Stomach (tissue), 9 donors: ENCODE measurements around the gene GRB10. TPM values are rescaled to one million over a fixed set of nuclear protein-coding genes. Genes with fewer than 3 reads are reported as not detected.
A peak's percentile ranks its signal among the peaks of the same experiment; 100 is the strongest.

Experiments
- DNase-seq, 2 donors: peaks; one replicate each; pipeline versions ENCODE4 v3.0.0 to v3.0.0-alpha.2; 2013 to 2019
- H3K27ac ChIP-seq, 5 donors: fragments of 200-600 bp in 4 of 5; sonication (generic) in 4 of 5; one replicate each; pipeline ENCODE4 v1.5.1; 2013 to 2019; ENCODE audit warnings: mild to moderate bottlenecking in 1 of 5, moderate library complexity in 1 of 5
- H3K27me3 ChIP-seq, 3 donors: fragments of 200-600 bp; sonication (generic); one replicate each; pipeline ENCODE4 v1.5.1; 2017 to 2019; ENCODE audit warnings: mixed run types in 1 of 3
- H3K36me3 ChIP-seq, 4 donors: fragments of 200-600 bp; sonication (generic); 1 replicate in 3 of 4; 2 replicates in 1 of 4; pipeline ENCODE4 v1.5.1; 2016 to 2019
- H3K4me1 ChIP-seq, 4 donors: fragments of 200-600 bp; sonication (generic); one replicate each; pipeline ENCODE4 v1.5.1; 2016 to 2019
- H3K4me3 ChIP-seq, 4 donors: fragments of 200-600 bp; sonication (generic) in 3 of 4; one replicate each; pipeline ENCODE4 v1.5.1; 2016 to 2019; ENCODE audit warnings: mild to moderate bottlenecking in 1 of 4
- H3K9me3 ChIP-seq, 4 donors: fragments of 200-600 bp; sonication (generic); one replicate each; pipeline ENCODE4 v1.5.1; 2016 to 2019
- CTCF ChIP-seq, 7 experiments: fragments of 450-650 bp in 4 of 7; fragments of 200-600 bp in 3 of 7; sonication (generic) in 3 of 7; IDR thresholded peaks; one replicate each; pipeline ENCODE4 v1.5.1; 2016 to 2019; ENCODE audit warnings: antibody characterized with exemption in 7 of 7, control low read depth in 2 of 7, mild to moderate bottlenecking in 1 of 7
- EP300 ChIP-seq: sonication (generic); formaldehyde crosslinking; IDR thresholded peaks from one replicate; pipeline ENCODE4 v1.6.1; 2017; ENCODE audit warnings: antibody characterized with exemption
- POLR2A ChIP-seq, 4 donors: fragments of 450-650 bp; IDR thresholded peaks; one replicate each; pipeline ENCODE4 v1.6.1; 2016; ENCODE audit warnings: antibody characterized with exemption in 4 of 4, control low read depth in 2 of 4, mild to moderate bottlenecking in 1 of 4, moderate library complexity in 1 of 4
- POLR2AphosphoS5 ChIP-seq, 3 donors: sonication (generic); formaldehyde crosslinking; IDR thresholded peaks; one replicate each; pipeline ENCODE4 v1.6.1; 2016; ENCODE audit warnings: antibody characterized with exemption in 3 of 3
- WGBS, 5 donors: extraction: QIAGEN DNeasy Blood & Tissue Kit in 3 of 5; methylation state at CpG; one replicate each; pipeline versions ENCODE4 v1.1.5 to v1.1.7; 2013 to 2018; 5-methylcytosine and 5-hydroxymethylcytosine counted together
- intact Hi-C: fragments of 100-400 bp; cut with DNase I; formaldehyde crosslinking; loops from one replicate; pipeline ENCODE4 v1.15.1; 2023; ENCODE audit warnings: low total_unique reads
- polyA plus RNA-seq, 3 donors: library from polyadenylated mRNA; stranded (reverse); fragments of 200-250 nt; gene quantifications; one replicate each; pipeline ENCODE4 v1.2.3, GENCODE V29; 2013
- total RNA-seq, 5 donors: library from RNA; depleted of rRNA; stranded (reverse); fragments of >200 nt; gene quantifications; one replicate each; pipeline versions ENCODE4 v1.1.0 to v1.2.3, GENCODE V29; 2014 to 2016
- donor health status: healthy with polysubstance abuse.
- donor health status: Bipolar disorder and iron deficiency.
- donor health status: healthy.

The GRB10 gene
- total and polyA plus RNA-seq, 8 donors: 10.2 to 84.9 (median 49.6) TPM

GRCh38 chr7:50713123-50713965, 69.4 kb downstream of the GRB10 start:
- Histone ChIP-seq H3K9me3 (no peaks in the 10 kb centered on the region), H3K27me3 (no peaks in the 10 kb centered on the region), H3K36me3 (no peaks in the 10 kb centered on the region), H3K4me3 (no peak overlapping the region), H3K4me1 (peaks cover 6 to 69% (median 44%) of the 10 kb centered on the region in 4 donors), H3K27ac (no peak overlapping the region)
- 71 to 86% (median 82%) methylated on average over 5 of the region's 5 CpGs for WGBS, 5 donors
- DNase-seq: no peak
- intact Hi-C loops: no loop called here
- TF ChIP-seq EP300 (no peak), CTCF (IDR thresholded peaks at IDR 0.05) (no peak), POLR2AphosphoS5 (IDR thresholded peaks at IDR 0.05) (no peak), POLR2A (IDR thresholded peaks at IDR 0.05) (no peak)

GRCh38 chr7:50712252-50713122, 70.2 kb downstream of the GRB10 start:
- TF ChIP-seq EP300: no peak
- TF ChIP-seq CTCF (IDR thresholded peaks at IDR 0.05): no peak
- no peak for TF ChIP-seq POLR2A (IDR thresholded peaks at IDR 0.05)
- no peak for TF ChIP-seq POLR2AphosphoS5 (IDR thresholded peaks at IDR 0.05)
- Histone ChIP-seq H3K36me3 (no peaks in the 10 kb centered on the region), H3K4me1 (peaks cover 6 to 71% (median 44%) of the 10 kb centered on the region in 4 donors), H3K27ac (no peak overlapping the region), H3K4me3 (no peak overlapping the region), H3K27me3 (no peaks in the 10 kb centered on the region), H3K9me3 (no peaks in the 10 kb centered on the region)
- intact Hi-C loops: no loop called here
- 55 to 72% (median 63%) methylated on average over 3 of the region's 3 CpGs for WGBS, 5 donors
- DNase-seq: peak in 1 of 2 donors; percentile 38

GRCh38 chr7:50711271-50712175, 71.2 kb downstream of the GRB10 start:
- TF ChIP-seq POLR2A (IDR thresholded peaks at IDR 0.05): no peak
- no peak for TF ChIP-seq EP300
- no peak for TF ChIP-seq POLR2AphosphoS5 (IDR thresholded peaks at IDR 0.05)
- no peak for TF ChIP-seq CTCF (IDR thresholded peaks at IDR 0.05)
- no peak for DNase-seq
- no peaks in the 10 kb centered on the region for H3K27me3 ChIP-seq
- WGBS, 5 donors: 74 to 80% (median 77%) methylated on average over 14 of the region's 14 CpGs
- H3K4me3 ChIP-seq: no peak overlapping the region
- peaks cover 6 to 73% (median 49%) of the 10 kb centered on the region in 4 donors for H3K4me1 ChIP-seq
- no peaks in the 10 kb centered on the region for H3K36me3 ChIP-seq
- H3K9me3 ChIP-seq: no peaks in the 10 kb centered on the region
- no peak overlapping the region for H3K27ac ChIP-seq
- intact Hi-C loops: no loop called here
